Loucy (cell line): Measurements from ENCODE around the gene DNAJC5G.
"Not testable (repeated sequence)": the region's sequence is repeated elsewhere in the genome, so short reads cannot be mapped to it uniquely, and the experiment has no call there.

ENCODE experiments used
- H2AFZ ChIP-seq: fragments of 200-600 bp; sonication (generic); 2 replicates; pipeline ENCODE4 v1.6.0; 2016; ENCODE audit warnings: antibody characterized with exemption, mild to moderate bottlenecking, low read length, moderate library complexity
- H3F3A ChIP-seq: fragments of 200-600 bp; 2 replicates; pipeline ENCODE4 v1.6.0; 2016; ENCODE audit warnings: antibody characterized with exemption, low read depth, mild to moderate bottlenecking
- H3K27me3 ChIP-seq: fragments of 200-600 bp; sonication (generic); 2 replicates; pipeline ENCODE4 v1.6.1; 2014; ENCODE audit warnings: low read length, mild to moderate bottlenecking; ENCODE audit not compliant: insufficient read depth, poor library complexity, severe bottlenecking
- H3K36me3 ChIP-seq: fragments of 200-600 bp; sonication (generic); 2 replicates; pipeline ENCODE4 v1.6.1; 2016; ENCODE audit warnings: low read length; ENCODE audit not compliant: insufficient read depth
- H3K4me1 ChIP-seq: fragments of 200-600 bp; sonication (generic); 2 replicates; pipeline ENCODE4 v1.5.1; 2014; ENCODE audit warnings: low read length, mild to moderate bottlenecking; ENCODE audit not compliant: insufficient read depth, poor library complexity, severe bottlenecking
- H3K4me2 ChIP-seq: fragments of 200-600 bp; sonication (generic); 2 replicates; pipeline ENCODE4 v1.6.0; 2014; ENCODE audit warnings: antibody characterized with exemption, low read length, low read depth, mild to moderate bottlenecking; ENCODE audit not compliant: poor library complexity, severe bottlenecking
- H3K4me3 ChIP-seq: fragments of 200-600 bp; sonication (generic); 2 replicates; pipeline ENCODE4 v1.5.1; 2014; ENCODE audit warnings: low read length, mild to moderate bottlenecking, mixed read lengths; ENCODE audit not compliant: poor library complexity, severe bottlenecking
- H3K79me2 ChIP-seq: fragments of 200-600 bp; sonication (generic); 2 replicates; pipeline ENCODE4 v1.6.1; 2014; ENCODE audit warnings: low read length; ENCODE audit not compliant: insufficient read depth
- H3K9ac ChIP-seq: fragments of 200-600 bp; sonication (generic); 2 replicates; pipeline ENCODE4 v1.6.0; 2014; ENCODE audit warnings: mild to moderate bottlenecking, low read depth, low read length, moderate library complexity; ENCODE audit not compliant: poor library complexity, severe bottlenecking
- H3K9me2 ChIP-seq: fragments of 200-600 bp; sonication (generic); replicated peaks from 2 replicates; pipeline ENCODE4 v1.6.1; 2016; ENCODE audit warnings: low read depth, low read length, mixed read lengths
- H3K9me3 ChIP-seq: fragments of 200-600 bp; sonication (generic); 2 replicates; pipeline ENCODE4 v1.6.1; 2014; ENCODE audit warnings: mild to moderate bottlenecking, antibody characterized with exemption, low read length, low read depth; ENCODE audit not compliant: insufficient read depth
- H4K20me1 ChIP-seq: fragments of 200-600 bp; sonication (generic); 2 replicates; pipeline ENCODE4 v1.6.0; 2014; ENCODE audit warnings: antibody characterized with exemption, low read length, mild to moderate bottlenecking; ENCODE audit not compliant: insufficient read depth, poor library complexity, severe bottlenecking
- CTCF ChIP-seq: fragments of 200-600 bp; sonication (generic); conservative IDR thresholded peaks from 2 replicates; pipeline ENCODE4 v1.5.1; 2014; ENCODE audit warnings: mild to moderate bottlenecking, antibody characterized with exemption, low read length
- EZH2phosphoT487 ChIP-seq: fragments of 200-600 bp; IDR thresholded peaks from 2 replicates; pipeline ENCODE4 v1.6.1; 2018; ENCODE audit warnings: antibody characterized with exemption, mild to moderate bottlenecking, moderate library complexity, borderline replicate concordance

Gene DNAJC5G

GRCh38 chr2:27271631-27272340 lies 3.4 kb upstream of the DNAJC5G start:
- no peaks in the 10 kb centered on the region for H3F3A ChIP-seq
- H3K9me2 ChIP-seq: no peaks in the 10 kb centered on the region
- H2AFZ ChIP-seq: no peak overlapping the region; the same call in 1 of the 2 replicates
- no peak for TF ChIP-seq EZH2phosphoT487
- TF ChIP-seq CTCF: no peak
- H3K4me1 ChIP-seq: no peaks in the 10 kb centered on the region
- no peaks in the 10 kb centered on the region for H3K27me3 ChIP-seq
- no peak overlapping the region for H3K9ac ChIP-seq
- no peaks in the 10 kb centered on the region for H3K9me3 ChIP-seq
- H3K36me3 ChIP-seq: no peaks in the 10 kb centered on the region
- H3K4me3 ChIP-seq: no peak overlapping the region
- no peaks in the 10 kb centered on the region for H3K79me2 ChIP-seq
- no peak overlapping the region for H3K4me2 ChIP-seq
- no peaks in the 10 kb centered on the region for H4K20me1 ChIP-seq

GRCh38 chr2:27272537-27273522 lies 2.4 kb upstream of the DNAJC5G start:
- H3K79me2 ChIP-seq, H3K4me2 ChIP-seq, H3K9ac ChIP-seq, H3K9me2 ChIP-seq, H3K27me3 ChIP-seq, H2AFZ ChIP-seq, H3K4me3 ChIP-seq, H3K9me3 ChIP-seq, H3K4me1 ChIP-seq, H4K20me1 ChIP-seq, H3F3A ChIP-seq, H3K36me3 ChIP-seq: not testable (repeated sequence)

GRCh38 chr2:27278010-27278409 lies 2.8 kb downstream of the DNAJC5G start:
- Histone ChIP-seq H3K79me2 (no peaks in the 10 kb centered on the region), H3K36me3 (no peaks in the 10 kb centered on the region), H2AFZ (no peak overlapping the region), H3K9me3 (no peaks in the 10 kb centered on the region), H3K4me2 (no peak overlapping the region), H3K9ac (no peak overlapping the region), H3K4me1 (peaks cover 7% of the 10 kb centered on the region), H3K4me3 (no peak overlapping the region), H3F3A (no peaks in the 10 kb centered on the region), H4K20me1 (no peaks in the 10 kb centered on the region), H3K27me3 (no peaks in the 10 kb centered on the region), H3K9me2 (no peaks in the 10 kb centered on the region)
- TF ChIP-seq CTCF (no peak), EZH2phosphoT487 (no peak)
